Occipital lobe (tissue), 2 donors: ENCODE measurements around the gene BRAT1. TPM values are rescaled to one million over a fixed set of nuclear protein-coding genes. Genes with fewer than 3 reads are reported as not detected.
"Not testable (repeated sequence)": the region's sequence is repeated elsewhere in the genome, so short reads cannot be mapped to it uniquely, and the experiment has no call there.

Source experiments
- DNase-seq: peaks from one replicate; lab custom pipeline; 2025; lab: John Stamatoyannopoulos, UW
- total RNA-seq: library from RNA; depleted of rRNA; stranded (reverse); fragments of >200 nt; gene quantifications from one replicate; pipeline ENCODE4 v1.2.3, GENCODE V29; 2014

Gene BRAT1
- total RNA-seq, 1 donor from 2014 or later: 15.6 TPM

GRCh38 chr7:2564970-2565540 is 9.7 kb upstream of the BRAT1 start:
- no peak for DNase-seq

- DNase-seq: not testable (repeated sequence)
These were observed 8.6 kb upstream of the BRAT1 start for GRCh38 chr7:2563955-2564354.

- DNase-seq: no peak
These were observed 4.1 kb upstream of the BRAT1 start for GRCh38 chr7:2559283-2559950.

- DNase-seq: peak; percentile 84
These were observed 3.4 kb upstream of the BRAT1 start, which contains the start of gene IQCE for GRCh38 chr7:2558629-2559282. Gene IQCE (plus strand): TSS chr7:2558979. CDS start chr7:2559182, 203 bp downstream.

- no peak for DNase-seq
These were observed 638 bp downstream of the BRAT1 start for GRCh38 chr7:2554661-2555111.

GRCh38 chr7:2553831-2554581 is 1.3 kb downstream of the BRAT1 start:
- no peak for DNase-seq

- no peak for DNase-seq
These were observed 2.2 kb downstream of the BRAT1 start for GRCh38 chr7:2553108-2553507.

- DNase-seq: no peak
These were observed 3.9 kb downstream of the BRAT1 start for GRCh38 chr7:2551418-2551817.

- DNase-seq: no peak
These were observed 8.3 kb downstream of the BRAT1 start for GRCh38 chr7:2546776-2547586.

- no peak for DNase-seq
These were observed 9.4 kb downstream of the BRAT1 start for GRCh38 chr7:2545746-2546425.

- DNase-seq: no peak
These were observed 10.7 kb downstream of the BRAT1 start for GRCh38 chr7:2544541-2545188.

- no peak for DNase-seq
These were observed 12.1 kb downstream of the BRAT1 start for GRCh38 chr7:2542916-2543871.

GRCh38 chr7:2542011-2542915 is 13.1 kb downstream of the BRAT1 start:
- no peak for DNase-seq

GRCh38 chr7:2541291-2542010 is 13.9 kb downstream of the BRAT1 start:
- no peak for DNase-seq

- DNase-seq: no peak
These were observed 14.7 kb downstream of the BRAT1 start for GRCh38 chr7:2540641-2541051.

GRCh38 chr7:2540133-2540532 is 15.2 kb downstream of the BRAT1 start:
- no peak for DNase-seq
